Chondrocyte (in vitro differentiated cells): ENCODE measurements around the gene C10orf143. TPM values are rescaled to one million over a fixed set of nuclear protein-coding genes. Genes with fewer than 3 reads are reported as not detected.

Experiments used
- DNase-seq: peaks from one replicate; pipeline ENCODE4 v3.0.0; 2021; ENCODE audit warnings: mixed read lengths, low spot score
- H3K27ac Mint-ChIP-seq: one replicate; pipeline ENCODE4 v1.8.0; 2021; ENCODE audit warnings: mild to moderate bottlenecking, moderate library complexity, mixed read lengths; ENCODE audit not compliant: unreplicated experiment
- H3K27me3 Mint-ChIP-seq: 2 replicates; pipeline ENCODE4 v1.8.0; 2021; ENCODE audit warnings: low read depth, mixed read lengths
- H3K36me3 Mint-ChIP-seq: 2 replicates; pipeline ENCODE4 v1.8.0; 2021; ENCODE audit warnings: low read depth, mixed read lengths
- H3K4me1 Mint-ChIP-seq: 2 replicates; pipeline ENCODE4 v1.8.0; 2021; ENCODE audit warnings: low read depth, mild to moderate bottlenecking, mixed read lengths
- H3K4me3 Mint-ChIP-seq: one replicate; pipeline ENCODE4 v1.8.0; 2021; ENCODE audit warnings: mild to moderate bottlenecking, moderate library complexity, mixed read lengths; ENCODE audit not compliant: unreplicated experiment
- H3K9me3 Mint-ChIP-seq: 2 replicates; pipeline ENCODE4 v1.8.0; 2021; ENCODE audit warnings: low read depth, mixed read lengths
- total RNA-seq: library from RNA; stranded (reverse); gene quantifications from 3 replicates; pipeline ENCODE4 v1.2.1, GENCODE V29; 2021
- TF ChIP-seq, protein P1 (sequence below): fragments of 200-600 bp; sonication (generic); IDR thresholded peaks from 2 replicates; pipeline ENCODE4 v1.5.0; 2021; ENCODE audit warnings: antibody characterized with exemption, mild to moderate bottlenecking, moderate library complexity

C10orf143 gene
- total RNA-seq, 1 donor from 2014 or later: 2.6 TPM

DNA sequence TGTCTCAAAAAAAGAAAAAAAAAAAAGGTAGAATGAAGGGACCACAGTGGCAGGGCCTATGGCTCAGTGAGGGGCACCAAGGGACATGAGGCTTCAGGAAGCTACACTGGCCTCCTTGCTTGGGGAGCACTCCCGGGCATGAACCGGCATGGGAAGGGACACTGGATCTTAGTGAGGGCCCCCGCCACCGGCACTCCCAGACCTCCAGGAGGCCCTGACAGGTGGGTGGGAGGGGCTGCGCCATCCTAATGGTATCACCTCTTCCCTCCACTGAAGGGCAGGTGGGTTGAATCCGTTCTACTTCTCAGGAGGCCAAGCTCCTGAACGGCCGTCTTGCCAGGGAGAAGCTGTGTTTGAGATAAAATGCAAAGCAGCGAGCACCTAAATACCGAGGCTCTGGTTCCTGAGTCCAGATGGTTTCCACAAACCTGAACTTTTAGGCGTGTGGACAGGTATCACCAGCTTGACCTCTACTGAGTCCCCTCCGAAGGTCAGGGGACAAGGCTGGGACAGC is 69.8 kb downstream of the C10orf143 start:
- H3K4me3 Mint-ChIP-seq: no peak overlapping the region
- H3K9me3 Mint-ChIP-seq: no peaks in the 10 kb centered on the region
- H3K27me3 Mint-ChIP-seq: peaks cover 12% of the 10 kb centered on the region
- TF ChIP-seq, protein P1, sequence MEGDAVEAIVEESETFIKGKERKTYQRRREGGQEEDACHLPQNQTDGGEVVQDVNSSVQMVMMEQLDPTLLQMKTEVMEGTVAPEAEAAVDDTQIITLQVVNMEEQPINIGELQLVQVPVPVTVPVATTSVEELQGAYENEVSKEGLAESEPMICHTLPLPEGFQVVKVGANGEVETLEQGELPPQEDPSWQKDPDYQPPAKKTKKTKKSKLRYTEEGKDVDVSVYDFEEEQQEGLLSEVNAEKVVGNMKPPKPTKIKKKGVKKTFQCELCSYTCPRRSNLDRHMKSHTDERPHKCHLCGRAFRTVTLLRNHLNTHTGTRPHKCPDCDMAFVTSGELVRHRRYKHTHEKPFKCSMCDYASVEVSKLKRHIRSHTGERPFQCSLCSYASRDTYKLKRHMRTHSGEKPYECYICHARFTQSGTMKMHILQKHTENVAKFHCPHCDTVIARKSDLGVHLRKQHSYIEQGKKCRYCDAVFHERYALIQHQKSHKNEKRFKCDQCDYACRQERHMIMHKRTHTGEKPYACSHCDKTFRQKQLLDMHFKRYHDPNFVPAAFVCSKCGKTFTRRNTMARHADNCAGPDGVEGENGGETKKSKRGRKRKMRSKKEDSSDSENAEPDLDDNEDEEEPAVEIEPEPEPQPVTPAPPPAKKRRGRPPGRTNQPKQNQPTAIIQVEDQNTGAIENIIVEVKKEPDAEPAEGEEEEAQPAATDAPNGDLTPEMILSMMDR: no peak
- H3K36me3 Mint-ChIP-seq: no peaks in the 10 kb centered on the region
- H3K27ac Mint-ChIP-seq: no peak overlapping the region
- H3K4me1 Mint-ChIP-seq: no peaks in the 10 kb centered on the region
- no peak for DNase-seq

DNA sequence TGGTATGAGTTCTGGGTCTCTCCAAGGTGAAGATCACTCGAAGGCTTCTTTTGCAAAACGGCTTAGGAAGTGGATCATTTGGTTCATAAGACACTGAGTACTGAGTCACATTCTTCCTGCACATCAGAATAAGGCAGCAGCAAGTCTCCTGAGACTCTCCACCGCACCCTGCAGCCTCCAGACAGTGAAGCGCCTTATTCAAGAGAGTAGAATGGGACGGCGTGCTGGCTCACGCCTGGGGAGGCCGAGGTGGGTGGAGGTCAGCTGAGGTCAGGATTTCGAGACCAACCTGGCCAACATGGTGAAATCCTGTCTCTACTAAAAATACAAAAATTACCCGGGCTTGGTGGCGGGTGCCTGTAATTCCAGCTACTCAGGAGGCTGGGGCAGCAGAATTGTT is 70.3 kb downstream of the C10orf143 start:
- no peak for DNase-seq
- Mint-ChIP-seq H3K4me1 (no peaks in the 10 kb centered on the region), H3K4me3 (no peak overlapping the region), H3K27ac (no peak overlapping the region), H3K36me3 (no peaks in the 10 kb centered on the region), H3K9me3 (no peaks in the 10 kb centered on the region), H3K27me3 (peaks cover 16% of the 10 kb centered on the region)
- TF ChIP-seq, protein P1: no peak

DNA sequence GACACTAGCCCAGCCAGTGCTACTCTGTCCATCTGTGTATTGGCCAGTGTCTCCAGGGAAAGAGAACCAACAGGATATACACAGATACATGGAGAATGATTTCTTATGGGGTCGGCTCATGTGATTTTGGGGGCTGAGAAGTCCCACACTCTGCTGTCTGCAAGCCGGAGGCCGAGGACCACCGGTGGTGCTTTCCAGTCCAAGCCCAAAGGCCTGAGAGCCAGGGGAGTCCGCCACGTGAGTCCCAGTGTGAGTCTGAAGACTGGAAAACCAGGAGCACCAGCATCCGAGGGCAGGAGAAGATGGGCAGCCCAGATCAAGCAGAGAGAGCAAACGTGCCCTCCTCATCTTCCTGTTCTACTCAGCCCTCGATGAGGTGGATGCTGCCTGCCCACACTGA is 71.5 kb downstream of the C10orf143 start:
- Mint-ChIP-seq H3K27me3 (peaks cover 16% of the 10 kb centered on the region), H3K4me3 (no peak overlapping the region), H3K9me3 (no peaks in the 10 kb centered on the region), H3K27ac (no peak overlapping the region), H3K4me1 (no peaks in the 10 kb centered on the region), H3K36me3 (no peaks in the 10 kb centered on the region)
- no peak for DNase-seq
- TF ChIP-seq, protein P1: no peak

DNA sequence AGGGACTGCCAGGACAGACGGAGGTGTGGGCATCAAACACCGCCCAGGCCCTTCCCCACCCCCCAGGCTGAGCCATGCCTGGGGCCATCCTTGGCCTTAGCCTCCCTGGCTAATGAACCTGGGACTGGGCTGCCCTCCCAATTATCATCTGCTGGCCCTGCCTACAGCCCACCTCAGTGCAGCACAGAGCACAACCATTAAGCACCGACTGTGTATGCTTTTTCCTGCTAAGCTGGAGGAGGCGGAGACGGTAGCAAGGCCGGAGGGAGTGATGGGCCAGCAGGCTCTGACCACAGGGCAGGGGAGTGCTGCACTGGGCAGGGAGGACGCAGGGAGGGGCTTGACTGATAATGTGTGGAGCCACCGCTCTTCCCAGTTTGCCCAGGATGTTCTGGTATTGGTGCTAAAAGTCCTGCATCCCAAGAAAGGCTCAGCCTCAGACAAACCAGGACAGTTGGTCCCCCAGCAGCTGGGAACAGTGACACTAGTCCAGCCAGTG is 72.0 kb downstream of the C10orf143 start:
- TF ChIP-seq, protein P1: no peak
- Mint-ChIP-seq H3K27me3 (peaks cover 12% of the 10 kb centered on the region), H3K9me3 (no peaks in the 10 kb centered on the region), H3K27ac (no peak overlapping the region), H3K36me3 (no peaks in the 10 kb centered on the region), H3K4me1 (no peaks in the 10 kb centered on the region), H3K4me3 (no peak overlapping the region)
- DNase-seq: peak; percentile 67

DNA sequence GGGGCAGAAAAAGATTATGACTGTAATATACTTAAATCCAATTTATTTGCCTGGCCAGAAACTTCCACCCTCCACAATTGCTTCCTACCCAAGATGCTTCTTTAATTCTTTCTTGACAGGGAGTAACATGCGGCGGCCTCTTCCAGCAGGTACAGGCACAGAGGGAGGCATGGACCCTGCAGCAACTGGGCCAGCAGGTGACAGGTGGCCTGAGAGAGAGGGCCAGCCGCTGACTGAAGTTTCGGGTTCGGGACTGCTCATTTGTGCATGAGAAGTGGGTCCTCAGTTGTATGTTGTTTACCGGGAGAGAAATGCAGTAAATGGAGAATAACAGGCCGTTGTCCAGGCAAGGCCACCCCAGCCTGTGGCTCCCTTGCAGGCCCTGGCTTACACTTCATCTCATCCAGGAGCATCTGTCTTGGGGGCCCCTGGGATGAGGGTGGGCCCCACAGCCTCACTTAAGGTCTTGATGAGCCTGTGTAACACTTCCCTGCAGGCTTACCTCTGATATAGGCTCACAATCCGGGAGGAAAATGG is 72.5 kb downstream of the C10orf143 start:
- Mint-ChIP-seq H3K9me3 (no peaks in the 10 kb centered on the region), H3K4me1 (no peaks in the 10 kb centered on the region), H3K4me3 (no peak overlapping the region), H3K36me3 (no peaks in the 10 kb centered on the region), H3K27me3 (peaks cover 7% of the 10 kb centered on the region), H3K27ac (no peak overlapping the region)
- no peak for DNase-seq
- TF ChIP-seq, protein P1: no peak
